WTC11 (cell line): ENCODE measurements around the gene STX18. TPM values are rescaled to one million over a fixed set of nuclear protein-coding genes. Genes with fewer than 3 reads are reported as not detected.

Source experiments
- ATAC-seq: fragments of 200-7000 bp; cut with Tn5 transposase; 2 replicates; pipeline ENCODE4 v1.10.0; 2021; ENCODE audit warnings: mild to moderate bottlenecking, moderate library complexity
- CTCF ChIA-PET: fragments of 300-600 bp; sonication (Branson Sonifier 250); formaldehyde crosslinking; loops from one replicate; lab custom pipeline; 2021; ENCODE audit warnings: antibody characterized with exemption; lab: Charles Lee
- POLR2A ChIA-PET: fragments of 350-600 bp; sonication (Branson Sonifier 250); formaldehyde crosslinking; loops from one replicate; lab custom pipeline; 2021; ENCODE audit warnings: antibody characterized with exemption; lab: Charles Lee
- DNase-seq: peaks from one replicate; pipeline ENCODE4 v3.0.0; 2021; ENCODE audit warnings: low spot score
- H3K27ac Mint-ChIP-seq: 2 replicates; pipeline ENCODE4 v1.8.0; 2021; ENCODE audit warnings: mixed read lengths
- H3K27me3 Mint-ChIP-seq: 2 replicates; pipeline ENCODE4 v1.8.0; 2021; ENCODE audit warnings: low read depth, mild to moderate bottlenecking, moderate library complexity, mixed read lengths
- H3K36me3 Mint-ChIP-seq: 2 replicates; pipeline ENCODE4 v1.8.0; 2021; ENCODE audit warnings: mixed read lengths
- H3K4me1 Mint-ChIP-seq: 2 replicates; pipeline ENCODE4 v1.8.0; 2022; ENCODE audit warnings: mixed read lengths
- H3K4me3 Mint-ChIP-seq: 2 replicates; pipeline ENCODE4 v1.8.0; 2021; ENCODE audit warnings: mild to moderate bottlenecking, moderate library complexity, mixed read lengths
- H3K9me3 Mint-ChIP-seq: 2 replicates; pipeline ENCODE4 v1.8.0; 2021; ENCODE audit warnings: mixed read lengths
- CBFB ChIP-seq: sonication (generic); formaldehyde crosslinking; IDR thresholded peaks from 2 replicates; pipeline ENCODE4 v1.8.1; 2022; ENCODE audit warnings: mild to moderate bottlenecking, low read depth, missing genetic modification reagents
- CREB1 ChIP-seq: sonication (generic); formaldehyde crosslinking; IDR thresholded peaks from 2 replicates; pipeline ENCODE4 v1.8.0; 2023; ENCODE audit warnings: mild to moderate bottlenecking, missing genetic modification reagents
- E2F4 ChIP-seq: sonication (generic); formaldehyde crosslinking; IDR thresholded peaks from 2 replicates; pipeline ENCODE4 v1.8.1; 2022; ENCODE audit warnings: low read depth, mild to moderate bottlenecking, moderate library complexity, missing genetic modification reagents, borderline replicate concordance
- E2F5 ChIP-seq: sonication (generic); formaldehyde crosslinking; IDR thresholded peaks from 2 replicates; pipeline ENCODE4 v1.8.1; 2022; ENCODE audit warnings: mild to moderate bottlenecking, moderate library complexity, missing genetic modification reagents
- ELF4 ChIP-seq: sonication (generic); formaldehyde crosslinking; IDR thresholded peaks from 2 replicates; pipeline ENCODE4 v1.8.1; 2022; ENCODE audit warnings: low read depth, mild to moderate bottlenecking, moderate library complexity, missing genetic modification reagents
- ETV6 ChIP-seq: sonication (generic); formaldehyde crosslinking; IDR thresholded peaks from 2 replicates; pipeline ENCODE4 v1.8.1; 2022; ENCODE audit warnings: mild to moderate bottlenecking, missing genetic modification reagents
- FOXJ3 ChIP-seq: sonication (generic); formaldehyde crosslinking; IDR thresholded peaks from 2 replicates; pipeline ENCODE4 v1.9.0; 2021; ENCODE audit warnings: missing genetic modification reagents, mild to moderate bottlenecking, borderline replicate concordance
- FOXP1 ChIP-seq: sonication (generic); formaldehyde crosslinking; IDR thresholded peaks from 2 replicates; pipeline ENCODE4 v1.8.0; 2022; ENCODE audit warnings: missing genetic modification reagents, mild to moderate bottlenecking, moderate library complexity, borderline replicate concordance
- HMGXB4 ChIP-seq: sonication (generic); formaldehyde crosslinking; IDR thresholded peaks from 2 replicates; pipeline ENCODE4 v1.8.1; 2023; ENCODE audit warnings: mild to moderate bottlenecking, moderate library complexity, missing genetic modification reagents
- NR2C2 ChIP-seq: sonication (generic); formaldehyde crosslinking; IDR thresholded peaks from 2 replicates; pipeline ENCODE4 v1.8.0; 2022; ENCODE audit warnings: mild to moderate bottlenecking, missing genetic modification reagents
- PRRX2 ChIP-seq: fragments of 250-450 bp; sonication (Bioruptor Pico); IDR thresholded peaks from 2 replicates; pipeline ENCODE4 v1.8.0; 2021; ENCODE audit warnings: mild to moderate bottlenecking
- RELA ChIP-seq: sonication (generic); formaldehyde crosslinking; IDR thresholded peaks from 2 replicates; pipeline ENCODE4 v1.8.1; 2022; ENCODE audit warnings: missing genetic modification reagents, mild to moderate bottlenecking, borderline replicate concordance
- SMAD3 ChIP-seq: sonication (generic); formaldehyde crosslinking; IDR thresholded peaks from 2 replicates; pipeline ENCODE4 v1.8.0; 2022; ENCODE audit warnings: missing genetic modification reagents, mild to moderate bottlenecking, borderline replicate concordance
- TEAD4 ChIP-seq: sonication (generic); formaldehyde crosslinking; IDR thresholded peaks from 2 replicates; pipeline ENCODE4 v1.8.0; 2022; ENCODE audit warnings: mild to moderate bottlenecking, missing genetic modification reagents
- ZBTB21 ChIP-seq: sonication (generic); formaldehyde crosslinking; IDR thresholded peaks from 2 replicates; pipeline ENCODE4 v1.8.1; 2023; ENCODE audit warnings: mild to moderate bottlenecking, missing genetic modification reagents, borderline replicate concordance
- ZMAT4 ChIP-seq: fragments of 250-450 bp; sonication (Bioruptor Pico); IDR thresholded peaks from 2 replicates; pipeline ENCODE4 v1.9.0; 2021; ENCODE audit warnings: mild to moderate bottlenecking
- ZNF138 ChIP-seq: sonication (generic); formaldehyde crosslinking; conservative IDR thresholded peaks from 2 replicates; pipeline ENCODE4 v1.8.1; 2022; ENCODE audit warnings: mild to moderate bottlenecking, moderate library complexity, missing genetic modification reagents
- ZNF396 ChIP-seq: fragments of 250-450 bp; sonication (Bioruptor Pico); IDR thresholded peaks from 2 replicates; pipeline ENCODE4 v1.8.0; 2021; ENCODE audit warnings: mild to moderate bottlenecking, moderate library complexity, borderline replicate concordance
- ZNF425 ChIP-seq: fragments of 250-450 bp; sonication (Bioruptor Pico); conservative IDR thresholded peaks from 2 replicates; pipeline ENCODE4 v1.9.0; 2021; ENCODE audit warnings: mild to moderate bottlenecking
- ZNF512 ChIP-seq: sonication (generic); formaldehyde crosslinking; IDR thresholded peaks from 2 replicates; pipeline ENCODE4 v1.8.1; 2022; ENCODE audit warnings: missing genetic modification reagents, borderline replicate concordance
- ZNF532 ChIP-seq: fragments of 250-450 bp; sonication (Bioruptor Pico); IDR thresholded peaks from 2 replicates; pipeline ENCODE4 v1.9.0; 2021; ENCODE audit warnings: mild to moderate bottlenecking, borderline replicate concordance
- total RNA-seq: library from RNA; stranded (reverse); gene quantifications from 3 replicates; pipeline ENCODE4 v1.2.3, GENCODE V29; 2021

STX18 gene
- total RNA-seq, 1 experiment from 2014 or later: 16.9 TPM

- Mint-ChIP-seq H3K36me3 (no peaks in the 10 kb centered on the region; the same call in 1 of the 2 replicates), H3K9me3 (no peaks in the 10 kb centered on the region), H3K27me3 (no peaks in the 10 kb centered on the region)
- CTCF ChIA-PET: interaction anchor here (1.2 to 2.0 kb wide), 3 partner anchors 19 to 24 kb away, joined by 3 to 6 read pairs (median 4); partner anchors contain the start of gene NSG1
- TF ChIP-seq ZNF532: no peak
- no peak for TF ChIP-seq ZMAT4 (CRISPR knock-in tag)
- TF ChIP-seq ZBTB21 (CRISPR knock-in tag): no peak
- TF ChIP-seq SMAD3 (CRISPR knock-in tag): no peak
- TF ChIP-seq ETV6 (CRISPR knock-in tag): no peak
- no peak for TF ChIP-seq HMGXB4 (CRISPR knock-in tag)
- TF ChIP-seq CREB1: no peak
- no peak for TF ChIP-seq CBFB (CRISPR knock-in tag)
- TF ChIP-seq FOXJ3 (CRISPR knock-in tag): no peak
- TF ChIP-seq RELA (CRISPR knock-in tag): no peak
- no peak for TF ChIP-seq ZNF396 (CRISPR knock-in tag)
- no peak for TF ChIP-seq ZNF425
- TF ChIP-seq, all 79 proteins: peak for 0
- Mint-ChIP-seq H3K4me3 (no peak overlapping the region), H3K27ac (no peak overlapping the region), H3K4me1 (no peaks in the 10 kb centered on the region)
- ATAC-seq (no peak), DNase-seq (no peak)
- POLR2A ChIA-PET: no interaction called here
Observed at GRCh38 chr4:4408576-4409335, 133.1 kb downstream of the STX18 start.

GRCh38 chr4:4408132-4408523 lies 133.7 kb downstream of the STX18 start:
- ATAC-seq: no peak
- ChIA-PET POLR2A (no interaction called here), CTCF (interaction anchor here (1.2 to 2.0 kb wide), 3 partner anchors 19 to 23 kb away, joined by 3 to 6 read pairs (median 4); partner anchors contain the start of gene NSG1)
- Mint-ChIP-seq H3K4me3 (no peak overlapping the region), H3K36me3 (no peaks in the 10 kb centered on the region; the same call in 1 of the 2 replicates), H3K27me3 (no peaks in the 10 kb centered on the region), H3K4me1 (0 out of 2 replicates have a peak, but pooled peaks cover 4% of the 10 kb centered on the region), H3K27ac (no peak overlapping the region), H3K9me3 (no peaks in the 10 kb centered on the region)
- DNase-seq: no peak
- TF ChIP-seq PRRX2 (no peak), ZNF512 (no peak), TEAD4 (no peak), FOXP1 (CRISPR knock-in tag) (no peak), E2F4 (CRISPR knock-in tag) (no peak), NR2C2 (no peak), FOXJ3 (CRISPR knock-in tag) (no peak), ZNF138 (CRISPR knock-in tag) (no peak), E2F5 (CRISPR knock-in tag) (no peak), ELF4 (CRISPR knock-in tag) (no peak)
